IPS DF 6.9 (cell line): ENCODE results near the gene LMOD1.
"Not testable (repeated sequence)": the region's sequence is repeated elsewhere in the genome, so short reads cannot be mapped to it uniquely, and the experiment has no call there.

Experiments
- DNase-seq: peaks from one replicate; pipeline ENCODE4 v3.0.0-alpha.2; 2013; ENCODE audit warnings: low read depth, low spot score
- H3K27ac ChIP-seq: one replicate; pipeline ENCODE4 v1.5.1; 2013; ENCODE audit warnings: low read length, control low read depth
- H3K27me3 ChIP-seq: 2 replicates; pipeline ENCODE4 v1.6.1; 2013; ENCODE audit warnings: mild to moderate bottlenecking, low read length; ENCODE audit not compliant: control insufficient read depth, insufficient read depth
- H3K36me3 ChIP-seq: 2 replicates; pipeline ENCODE4 v1.6.1; 2013; ENCODE audit warnings: low read length; ENCODE audit not compliant: control insufficient read depth, insufficient read depth
- H3K4me1 ChIP-seq: 2 replicates; pipeline ENCODE4 v1.6.1; 2013; ENCODE audit warnings: low read length; ENCODE audit not compliant: control insufficient read depth, insufficient read depth
- H3K4me3 ChIP-seq: 2 replicates; pipeline ENCODE4 v1.5.1; 2013; ENCODE audit warnings: mild to moderate bottlenecking, low read length
- H3K9me3 ChIP-seq: 2 replicates; pipeline ENCODE4 v1.6.1; 2013; ENCODE audit warnings: low read length, inconsistent platforms; ENCODE audit not compliant: control insufficient read depth, insufficient read depth
- WGBS: extraction: QIAGEN DNeasy Blood & Tissue Kit; methylation state at CpG from one replicate; pipeline ENCODE4 v1.1.7; 2013; ENCODE audit warnings: mixed read lengths, missing lambda C conversion rate; ENCODE audit not compliant: insufficient read length, insufficient coverage; 5-methylcytosine and 5-hydroxymethylcytosine counted together

Gene LMOD1

GRCh38 chr1:201970334-201971159 lies 24.2 kb upstream of the LMOD1 start:
- H3K27ac ChIP-seq = no peak overlapping the region

GRCh38 chr1:201968202-201968925 lies 22.0 kb upstream of the LMOD1 start:
- peaks cover 12% of the 10 kb centered on the region for H3K36me3 ChIP-seq
- no CpG with 5 or more reads among the region's 16 CpGs for WGBS

More at GRCh38 chr1:201970334-201971159, 24.2 kb upstream of the LMOD1 start:
- Histone ChIP-seq H3K36me3 (peaks cover 10% of the 10 kb centered on the region), H3K27me3 (no peaks in the 10 kb centered on the region), H3K4me1 (no peaks in the 10 kb centered on the region), H3K9me3 (no peaks in the 10 kb centered on the region), H3K4me3 (no peak overlapping the region)
- no peak for DNase-seq
- no CpG with 5 or more reads among the region's 9 CpGs for WGBS

GRCh38 chr1:201966171-201966570 lies 19.8 kb upstream of the LMOD1 start:
- H3K9me3 ChIP-seq = no peaks in the 10 kb centered on the region
- WGBS = no CpG with 5 or more reads among the region's 5 CpGs
- H3K4me1 ChIP-seq = no peaks in the 10 kb centered on the region
- no peak for DNase-seq
- peaks cover 15% of the 10 kb centered on the region for H3K36me3 ChIP-seq
- no peak overlapping the region for H3K4me3 ChIP-seq
- H3K27ac ChIP-seq = no peak overlapping the region
- H3K27me3 ChIP-seq = no peaks in the 10 kb centered on the region

More at GRCh38 chr1:201968202-201968925, 22.0 kb upstream of the LMOD1 start:
- DNase-seq = no peak
- Histone ChIP-seq H3K4me3 (no peak overlapping the region), H3K27ac (no peak overlapping the region), H3K4me1 (no peaks in the 10 kb centered on the region), H3K9me3 (no peaks in the 10 kb centered on the region), H3K27me3 (no peaks in the 10 kb centered on the region)

DNA sequence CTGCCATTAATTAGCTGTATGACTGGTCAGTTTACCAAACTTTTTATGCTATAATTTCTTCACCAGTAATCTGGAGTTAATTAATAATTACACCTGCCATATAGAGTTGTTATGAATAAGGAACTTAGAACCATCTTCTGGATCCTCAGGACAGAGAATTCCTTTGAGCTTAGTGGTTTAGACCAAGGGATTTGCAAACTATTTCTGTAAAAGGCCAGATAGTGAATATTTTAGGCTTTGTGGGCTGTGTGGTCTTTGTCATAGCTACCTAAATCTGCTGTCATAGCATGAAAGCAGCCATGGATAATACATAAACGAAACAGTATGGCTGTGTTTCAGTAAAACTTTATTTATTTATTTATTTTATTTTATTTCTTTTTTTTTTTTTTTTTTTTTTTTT lies 17.9 kb upstream of the LMOD1 start:
- Histone ChIP-seq H3K9me3 (no peaks in the 10 kb centered on the region), H3K36me3 (peaks cover 15% of the 10 kb centered on the region), H3K27ac (no peak overlapping the region), H3K4me3 (no peak overlapping the region), H3K27me3 (no peaks in the 10 kb centered on the region), H3K4me1 (no peaks in the 10 kb centered on the region)
- DNase-seq = no peak
- no CpG with 5 or more reads among the region's 1 CpG for WGBS

DNA sequence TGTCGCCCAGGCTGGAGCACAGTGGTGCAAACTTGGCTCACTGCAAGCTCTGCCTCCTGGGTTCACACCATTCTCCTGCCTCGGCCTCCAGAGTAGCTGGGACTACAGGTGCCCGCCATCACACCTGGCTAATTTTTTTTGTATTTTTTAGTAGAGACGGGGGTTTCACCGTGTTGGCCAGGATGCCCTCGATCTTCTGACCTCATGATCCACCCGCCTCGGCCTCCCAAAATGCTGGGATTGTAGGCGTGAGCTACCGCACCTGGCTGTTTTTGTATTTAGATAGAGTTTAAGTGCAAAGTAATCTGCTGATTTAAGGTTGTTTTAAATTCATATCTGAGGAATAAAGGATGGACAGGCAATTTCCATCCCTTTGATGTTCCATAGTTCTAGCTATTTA lies 16.0 kb upstream of the LMOD1 start:
- WGBS = no CpG with 5 or more reads among the region's 10 CpGs
- not testable (repeated sequence) for H3K27ac ChIP-seq, DNase-seq, H3K4me1 ChIP-seq, H3K27me3 ChIP-seq, H3K9me3 ChIP-seq, H3K4me3 ChIP-seq
- H3K36me3 ChIP-seq = peaks cover 19% of the 10 kb centered on the region

- H3K27me3 ChIP-seq = no peaks in the 10 kb centered on the region
- WGBS = no CpG with 5 or more reads among the region's 5 CpGs
- no peaks in the 10 kb centered on the region for H3K4me1 ChIP-seq
- no peak overlapping the region for H3K27ac ChIP-seq
- peaks cover 11% of the 10 kb centered on the region; the same call in 1 of the 2 replicates for H3K36me3 ChIP-seq
- no peak overlapping the region for H3K4me3 ChIP-seq
- DNase-seq = no peak
- no peaks in the 10 kb centered on the region for H3K9me3 ChIP-seq
Observed at GRCh38 chr1:201958348-201958747, 12.0 kb upstream of the LMOD1 start.

- Histone ChIP-seq H3K4me3 (peak overlapping the region; percentile 72), H3K4me1 (no peaks in the 10 kb centered on the region), H3K27me3 (no peaks in the 10 kb centered on the region), H3K27ac (no peak overlapping the region), H3K36me3 (peaks cover 9% of the 10 kb centered on the region; the same call in 1 of the 2 replicates), H3K9me3 (no peaks in the 10 kb centered on the region)
- WGBS = no CpG with 5 or more reads among the region's 17 CpGs
- no peak for DNase-seq
Observed at GRCh38 chr1:201955729-201956143, 9.4 kb upstream of the LMOD1 start.

- DNase-seq = peak; percentile 93
- Histone ChIP-seq H3K36me3 (peaks cover 9% of the 10 kb centered on the region; the same call in 1 of the 2 replicates), H3K9me3 (no peaks in the 10 kb centered on the region), H3K4me3 (peak within 1 kb of the TSS; percentile 72), H3K27me3 (no peaks in the 10 kb centered on the region), H3K4me1 (no peaks in the 10 kb centered on the region), H3K27ac (no peak within 1 kb of the TSS)
- no CpG with 5 or more reads among the region's 43 CpGs for WGBS
Observed at GRCh38 chr1:201955009-201955728, 8.8 kb upstream of the LMOD1 start, which contains the start of gene TIMM17A. Gene TIMM17A (plus strand): TSS chr1:201955503. CDS start chr1:201955527, 24 bp downstream.

DNA sequence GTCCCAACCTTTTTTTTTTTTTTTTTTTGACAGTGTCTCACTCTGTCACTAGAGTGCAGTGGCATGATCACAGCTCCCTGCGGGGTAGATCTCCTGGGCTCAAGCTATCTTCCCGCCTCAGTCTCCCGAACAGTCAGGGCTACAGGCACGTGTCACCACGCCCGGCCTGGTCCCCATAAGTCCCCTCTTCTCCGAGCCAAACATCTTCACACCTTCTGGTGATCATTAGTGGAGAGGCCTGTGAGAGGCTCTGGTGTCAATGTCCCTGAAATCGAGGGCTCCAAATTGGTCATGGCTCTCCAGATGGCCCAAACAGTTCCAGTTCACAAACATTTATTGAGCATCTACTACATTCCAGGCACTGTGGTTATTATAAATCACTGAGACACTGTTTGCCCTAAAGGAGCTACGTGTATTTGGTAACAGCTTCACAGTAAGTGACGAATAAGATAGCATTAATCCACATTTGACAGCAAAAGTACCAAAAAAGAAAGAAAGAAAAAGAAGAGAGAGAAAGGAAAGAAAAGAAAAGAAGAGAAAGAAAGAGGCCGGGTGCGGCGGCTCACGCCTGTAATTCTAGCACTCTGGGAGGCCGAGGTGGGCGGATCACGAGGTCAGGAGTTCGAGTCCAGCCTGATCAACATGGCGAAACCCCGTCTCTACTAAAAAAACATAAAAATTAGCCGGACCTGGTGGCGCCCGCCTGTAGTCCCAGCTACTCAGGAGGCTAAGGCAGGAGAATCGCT lies 8.1 kb upstream of the LMOD1 start:
- H3K36me3 ChIP-seq = peaks cover 6% of the 10 kb centered on the region; the same call in 1 of the 2 replicates
- no peaks in the 10 kb centered on the region for H3K4me1 ChIP-seq
- no peak for DNase-seq
- no CpG with 5 or more reads among the region's 24 CpGs for WGBS
- H3K27me3 ChIP-seq = no peaks in the 10 kb centered on the region
- no peaks in the 10 kb centered on the region for H3K9me3 ChIP-seq
- no peak overlapping the region for H3K27ac ChIP-seq
- H3K4me3 ChIP-seq = peak overlapping the region; percentile 72; the same call in 1 of the 2 replicates
